ENCODE data around the gene KCNJ12.
"Not testable (repeated sequence)": the region's sequence is repeated elsewhere in the genome, so short reads cannot be mapped to it uniquely, and the experiment has no call there.

The KCNJ12 gene

GRCh38 chr17:21422311-21423189, 46.4 kb downstream of the KCNJ12 start:
- DNase-seq: not testable (repeated sequence)

GRCh38 chr17:21423190-21423493, 47.0 kb downstream of the KCNJ12 start:
- not testable (repeated sequence) for DNase-seq

- not testable (repeated sequence) for DNase-seq
Measured at GRCh38 chr17:21424697-21425096, 48.5 kb downstream of the KCNJ12 start.

GRCh38 chr17:21425321-21425720, 49.2 kb downstream of the KCNJ12 start:
- DNase-seq: no peak

GRCh38 chr17:21425736-21426135, 49.6 kb downstream of the KCNJ12 start:
- no peak for DNase-seq

GRCh38 chr17:21426246-21426645, 50.1 kb downstream of the KCNJ12 start:
- DNase-seq: not testable (repeated sequence)

- not testable (repeated sequence) for DNase-seq
Measured at GRCh38 chr17:21426876-21427275, 50.7 kb downstream of the KCNJ12 start.

- DNase-seq: not testable (repeated sequence)
Measured at GRCh38 chr17:21427727-21428126, 51.6 kb downstream of the KCNJ12 start.

- DNase-seq: not testable (repeated sequence)
Measured at GRCh38 chr17:21428752-21429424, 52.7 kb downstream of the KCNJ12 start.

GRCh38 chr17:21429921-21430628, 53.9 kb downstream of the KCNJ12 start:
- not testable (repeated sequence) for DNase-seq

GRCh38 chr17:21433971-21434370, 57.8 kb downstream of the KCNJ12 start:
- DNase-seq: not testable (repeated sequence)

GRCh38 chr17:21434976-21435375, 58.8 kb downstream of the KCNJ12 start:
- not testable (repeated sequence) for DNase-seq

GRCh38 chr17:21436481-21436880, 60.3 kb downstream of the KCNJ12 start:
- not testable (repeated sequence) for DNase-seq

GRCh38 chr17:21436883-21437836, 61.0 kb downstream of the KCNJ12 start:
- DNase-seq: not testable (repeated sequence)

- not testable (repeated sequence) for DNase-seq
Measured at GRCh38 chr17:21438316-21439014, 62.3 kb downstream of the KCNJ12 start.

- not testable (repeated sequence) for DNase-seq
Measured at GRCh38 chr17:21439015-21439336, 62.8 kb downstream of the KCNJ12 start.

- no peak for DNase-seq
Measured at GRCh38 chr17:21445091-21445650, 69.0 kb downstream of the KCNJ12 start.

- DNase-seq: not testable (repeated sequence)
Measured at GRCh38 chr17:21447552-21447951, 71.4 kb downstream of the KCNJ12 start.

GRCh38 chr17:21449891-21450290, 73.7 kb downstream of the KCNJ12 start:
- DNase-seq: not testable (repeated sequence)

GRCh38 chr17:21451975-21452374, 75.8 kb downstream of the KCNJ12 start:
- DNase-seq: no peak

Data from inflammatory macrophage (primary cell).